Sigmoid colon (tissue), 7 donors: ENCODE data around the gene RPAP2. TPM values are rescaled to one million over a fixed set of nuclear protein-coding genes. Genes with fewer than 3 reads are reported as not detected.
"Not testable (repeated sequence)": the region's sequence is repeated elsewhere in the genome, so short reads cannot be mapped to it uniquely, and the experiment has no call there.

ENCODE experiments used
- DNase-seq: peaks from one replicate; pipeline ENCODE4 v3.0.0-alpha.2; 2019
- H3K27ac ChIP-seq, 4 donors: fragments of 200-600 bp; sonication (generic); one replicate each; pipeline ENCODE4 v1.5.1; 2016 to 2019; ENCODE audit warnings: mild to moderate bottlenecking in 1 of 4
- H3K27me3 ChIP-seq, 3 donors: fragments of 200-600 bp; sonication (generic); one replicate each; pipeline ENCODE4 v1.5.1; 2019; ENCODE audit warnings: mild to moderate bottlenecking in 1 of 3
- H3K36me3 ChIP-seq, 4 donors: fragments of 200-600 bp; sonication (generic); one replicate each; pipeline ENCODE4 v1.5.1; 2016 to 2019
- H3K4me1 ChIP-seq, 4 donors: fragments of 200-600 bp; sonication (generic); one replicate each; pipeline ENCODE4 v1.5.1; 2017 to 2019
- H3K4me3 ChIP-seq, 4 donors: fragments of 200-600 bp; sonication (generic); one replicate each; pipeline ENCODE4 v1.5.1; 2017 to 2019; ENCODE audit warnings: mild to moderate bottlenecking in 2 of 4, moderate library complexity in 1 of 4
- H3K9me3 ChIP-seq, 4 donors: fragments of 200-600 bp in 3 of 4; sonication (generic) in 3 of 4; one replicate each; pipeline versions ENCODE4 v1.5.1 to v1.6.1; 2013 to 2019
- CTCF ChIP-seq, 4 experiments: fragments of 450-650 bp in 3 of 4; fragments of 200-600 bp in 1 of 4; IDR thresholded peaks; one replicate each; pipeline ENCODE4 v1.5.1; 2016 to 2019; ENCODE audit warnings: antibody characterized with exemption in 4 of 4, mild to moderate bottlenecking in 3 of 4, moderate library complexity in 2 of 4
- EP300 ChIP-seq, 4 donors: sonication (generic); formaldehyde crosslinking; IDR thresholded peaks; one replicate each; pipeline ENCODE4 v1.6.1; 2017; ENCODE audit warnings: antibody characterized with exemption in 4 of 4
- POLR2A ChIP-seq, 2 donors: fragments of 450-650 bp; IDR thresholded peaks; one replicate each; pipeline ENCODE4 v1.6.1; 2016; ENCODE audit warnings: antibody characterized with exemption in 2 of 2, mild to moderate bottlenecking in 2 of 2, moderate library complexity in 2 of 2
- POLR2AphosphoS5 ChIP-seq, 4 donors: sonication (generic); formaldehyde crosslinking; IDR thresholded peaks; one replicate each; pipeline ENCODE4 v1.6.1; 2017; ENCODE audit warnings: antibody characterized with exemption in 4 of 4
- WGBS, 2 donors: extraction: QIAGEN DNeasy Blood & Tissue Kit; methylation state at CpG; one replicate each; pipeline ENCODE4 v1.1.7; 2013; 5-methylcytosine and 5-hydroxymethylcytosine counted together
- intact Hi-C: fragments of 100-400 bp; cut with DNase I; formaldehyde crosslinking; loops from one replicate; pipeline ENCODE4 v1.15.1; 2023
- polyA plus RNA-seq, 3 donors: library from polyadenylated mRNA; stranded (reverse); fragments of 200-250 nt; gene quantifications; one replicate each; pipeline ENCODE4 v1.2.3, GENCODE V29; 2013
- total RNA-seq, 4 donors: library from RNA; depleted of rRNA; stranded (reverse); fragments of >200 nt; gene quantifications; one replicate each; pipeline ENCODE4 v1.1.0, GENCODE V29; 2016
- donor health status: healthy with polysubstance abuse.
- donor health status: Bipolar disorder and iron deficiency.
- donor health status: healthy.

Gene RPAP2
- total and polyA plus RNA-seq, 7 donors, result 3.5 to 21.2 (median 11.1) TPM

DNA sequence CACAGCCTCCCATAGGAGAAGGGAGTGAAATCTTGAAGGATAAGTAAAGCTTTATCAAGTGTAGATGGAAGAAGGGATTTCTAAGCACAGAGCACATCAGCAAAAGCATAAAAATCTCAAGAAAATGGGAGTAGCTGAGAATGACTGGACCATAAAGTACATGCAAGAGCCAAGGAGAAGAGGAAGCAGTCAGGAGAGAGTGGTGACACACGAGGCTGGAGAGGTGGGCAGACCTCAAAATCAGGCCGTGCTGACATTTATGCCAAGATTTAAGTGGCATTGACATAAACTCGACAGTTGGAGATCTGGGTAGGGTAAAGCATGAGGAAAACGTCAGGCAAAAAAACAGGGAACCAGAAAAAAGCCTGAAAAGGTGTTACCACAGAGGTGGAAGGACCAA, 125.5 kb downstream of the RPAP2 start:
- no peak overlapping the region for H3K4me3 ChIP-seq
- H3K27ac ChIP-seq, result no peak overlapping the region
- no peaks in the 10 kb centered on the region for H3K4me1 ChIP-seq
- no peaks in the 10 kb centered on the region for H3K9me3 ChIP-seq
- intact Hi-C loops, result no loop called here
- WGBS, 2 donors, result 35 to 43% methylated on average over 4 of the region's 4 CpGs
- H3K36me3 ChIP-seq, result no peaks in the 10 kb centered on the region
- no peak for TF ChIP-seq EP300 (IDR thresholded peaks at IDR 0.05)
- no peak for TF ChIP-seq POLR2A (IDR thresholded peaks at IDR 0.05)
- no peak for TF ChIP-seq CTCF (IDR thresholded peaks at IDR 0.05)
- no peak for TF ChIP-seq POLR2AphosphoS5 (IDR thresholded peaks at IDR 0.05)
- H3K27me3 ChIP-seq, result no peaks in the 10 kb centered on the region
- no peak for DNase-seq

- WGBS, 2 donors, result 68 to 81% methylated on average over 2 of the region's 2 CpGs
- H3K4me3 ChIP-seq, result no peak overlapping the region
- H3K4me1 ChIP-seq, result no peaks in the 10 kb centered on the region
- no peaks in the 10 kb centered on the region for H3K9me3 ChIP-seq
- H3K27ac ChIP-seq, result no peak overlapping the region
- H3K36me3 ChIP-seq, result no peaks in the 10 kb centered on the region
- intact Hi-C loops, result no loop called here
- DNase-seq, result no peak
- H3K27me3 ChIP-seq, result no peaks in the 10 kb centered on the region
- TF ChIP-seq POLR2A (IDR thresholded peaks at IDR 0.05) (no peak), EP300 (IDR thresholded peaks at IDR 0.05) (no peak), POLR2AphosphoS5 (IDR thresholded peaks at IDR 0.05) (no peak), CTCF (IDR thresholded peaks at IDR 0.05) (no peak)
These were observed 126.8 kb downstream of the RPAP2 start for GRCh38 chr1:92425617-92426016.

- Histone ChIP-seq H3K27me3 (no peaks in the 10 kb centered on the region), H3K4me1 (no peaks in the 10 kb centered on the region), H3K36me3 (no peaks in the 10 kb centered on the region), H3K9me3 (no peaks in the 10 kb centered on the region), H3K27ac (no peak overlapping the region), H3K4me3 (no peak overlapping the region)
- intact Hi-C loops, result no loop called here
- no peak for DNase-seq
- TF ChIP-seq CTCF (IDR thresholded peaks at IDR 0.05), result no peak
- no peak for TF ChIP-seq EP300 (IDR thresholded peaks at IDR 0.05)
- TF ChIP-seq POLR2AphosphoS5 (IDR thresholded peaks at IDR 0.05), result no peak
- no peak for TF ChIP-seq POLR2A (IDR thresholded peaks at IDR 0.05)
- WGBS, 2 donors, result 88 to 96% methylated on average over 1 of the region's 1 CpG
These were observed 131.2 kb downstream of the RPAP2 start for GRCh38 chr1:92430030-92430429.

- H3K4me3 ChIP-seq, H3K27ac ChIP-seq, H3K36me3 ChIP-seq, DNase-seq, H3K27me3 ChIP-seq, H3K9me3 ChIP-seq, H3K4me1 ChIP-seq, intact Hi-C loops: not testable (repeated sequence)
- WGBS, 2 donors, result 78 to 90% methylated on average over 1 of the region's 1 CpG
These were observed 135.7 kb downstream of the RPAP2 start for GRCh38 chr1:92434572-92434971.

GRCh38 chr1:92439291-92439690, 140.4 kb downstream of the RPAP2 start:
- no peak for DNase-seq
- WGBS, 2 donors, result 93 to 94% methylated on average over 1 of the region's 1 CpG
- Histone ChIP-seq H3K9me3 (no peaks in the 10 kb centered on the region), H3K4me1 (no peaks in the 10 kb centered on the region), H3K27ac (no peak overlapping the region), H3K27me3 (no peaks in the 10 kb centered on the region), H3K4me3 (no peak overlapping the region), H3K36me3 (no peaks in the 10 kb centered on the region)
- intact Hi-C loops, result no loop called here
- TF ChIP-seq EP300 (IDR thresholded peaks at IDR 0.05), result no peak
- TF ChIP-seq POLR2A (IDR thresholded peaks at IDR 0.05), result no peak
- TF ChIP-seq CTCF (IDR thresholded peaks at IDR 0.05), result no peak
- TF ChIP-seq POLR2AphosphoS5 (IDR thresholded peaks at IDR 0.05), result no peak
